CD4-positive, CD25-positive, alpha-beta regulatory T cell (primary cell): ENCODE data around the gene IMMP2L. TPM values are rescaled to one million over a fixed set of nuclear protein-coding genes. Genes with fewer than 3 reads are reported as not detected.

Experiments used
- ATAC-seq, 2 donors: fragments of 150-1000 bp; cut with Tn5 transposase; one replicate each; pipeline ENCODE4 v1.10.0; 2021; ENCODE audit warnings: low read depth in 2 of 2, moderate number of reproducible peaks in 2 of 2, moderate library complexity in 1 of 2
- DNase-seq, 3 donors: peaks; one replicate each; pipeline versions ENCODE4 v3.0.0 to v3.0.0-alpha.2; 2012 to 2022; ENCODE audit warnings: mixed read lengths in 1 of 3
- H3K27ac ChIP-seq: one replicate; pipeline ENCODE4 v1.7.0; 2013; ENCODE audit warnings: mild to moderate bottlenecking, low read length; ENCODE audit not compliant: insufficient read depth, poor library complexity, severe bottlenecking
- H3K27me3 ChIP-seq: one replicate; pipeline ENCODE4 v1.7.0; 2013; ENCODE audit warnings: low read length; ENCODE audit not compliant: control insufficient read depth, insufficient read depth
- H3K36me3 ChIP-seq: one replicate; pipeline ENCODE4 v1.7.0; 2013; ENCODE audit warnings: mild to moderate bottlenecking, low read length, moderate library complexity; ENCODE audit not compliant: control insufficient read depth, insufficient read depth
- H3K4me1 ChIP-seq: 2 replicates; pipeline ENCODE4 v1.7.0; 2013; ENCODE audit warnings: mild to moderate bottlenecking, low read length; ENCODE audit not compliant: insufficient read depth, control insufficient read depth, poor library complexity, severe bottlenecking
- H3K4me3 ChIP-seq: one replicate; pipeline ENCODE4 v1.7.0; 2013; ENCODE audit warnings: low read depth, mild to moderate bottlenecking, low read length, moderate library complexity
- H3K9me3 ChIP-seq, 2 experiments: 1 replicate in 1 of 2; 2 replicates in 1 of 2; pipeline ENCODE4 v1.7.0; 2013; ENCODE audit warnings: low read length in 2 of 2, mild to moderate bottlenecking in 1 of 2, moderate library complexity in 1 of 2; ENCODE audit not compliant: control insufficient read depth in 2 of 2
- H3K27ac Mint-ChIP-seq, 3 donors: one replicate each; pipeline ENCODE4 v1.8.0; 2020 to 2022; ENCODE audit warnings: mild to moderate bottlenecking in 3 of 3, mixed read lengths in 3 of 3, moderate library complexity in 2 of 3
- H3K27me3 Mint-ChIP-seq: one replicate; pipeline ENCODE4 v1.8.0; 2022; ENCODE audit warnings: mild to moderate bottlenecking, mixed read lengths
- H3K36me3 Mint-ChIP-seq: one replicate; pipeline ENCODE4 v1.8.0; 2020; ENCODE audit warnings: mixed read lengths
- H3K4me1 Mint-ChIP-seq, 4 donors: one replicate each; pipeline ENCODE4 v1.8.0; 2020 to 2022; ENCODE audit warnings: mixed read lengths in 4 of 4, mild to moderate bottlenecking in 1 of 4
- H3K4me3 Mint-ChIP-seq, 4 donors: one replicate each; pipeline ENCODE4 v1.8.0; 2020 to 2022; ENCODE audit warnings: mild to moderate bottlenecking in 4 of 4, mixed read lengths in 4 of 4, moderate library complexity in 3 of 4
- H3K9me3 Mint-ChIP-seq, 7 donors: one replicate each; pipeline ENCODE4 v1.8.0; 2020 to 2022; ENCODE audit warnings: mixed read lengths in 7 of 7, mild to moderate bottlenecking in 3 of 7, moderate library complexity in 2 of 7
- polyA plus RNA-seq, 4 donors: library from polyadenylated mRNA; unstranded; fragments of 300-500 nt; fragmentation: Illumina TruSeq; gene quantifications; one replicate each; pipeline ENCODE4 v1.2.3, GENCODE V29; 2021
- total RNA-seq: library from RNA; stranded (reverse); gene quantifications from one replicate; pipeline ENCODE4 v1.2.3, GENCODE V29; 2022

Gene IMMP2L
- total and polyA plus RNA-seq, 5 donors from 2014 or later, result 8.9 to 23.8 (median 17.1) TPM

- Mint-ChIP-seq H3K36me3 (no peaks in the 10 kb centered on the region), H3K4me1 (peaks cover 0 to 4% (median 0%) of the 10 kb centered on the region in 4 donors)
- H3K4me3 ChIP-seq, result no peak overlapping the region
These were observed 783.0 kb downstream of the IMMP2L start for GRCh38 chr7:110779339-110779738.

DNA sequence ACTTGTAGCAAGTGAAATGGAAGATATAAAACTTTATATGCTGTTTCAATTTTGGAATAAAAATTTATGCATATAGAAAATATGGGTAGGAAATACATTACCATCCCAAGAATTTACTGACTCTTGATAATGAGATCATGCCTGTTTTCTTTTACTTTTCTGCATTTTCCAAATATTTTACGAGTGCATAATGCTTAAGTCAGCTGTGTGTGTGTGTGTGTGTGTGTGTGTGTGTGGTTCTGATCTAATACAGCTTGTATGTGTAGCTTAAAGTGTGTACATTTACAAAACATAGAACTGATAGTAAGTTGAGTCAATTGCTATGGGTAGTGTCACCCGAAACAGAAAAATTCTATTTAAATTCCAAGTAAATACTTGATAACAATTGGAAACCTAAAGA is 787.2 kb downstream of the IMMP2L start:
- Histone ChIP-seq H3K27ac (no peak overlapping the region), H3K9me3 (no peaks in the 10 kb centered on the region), H3K4me3 (no peak overlapping the region), H3K27me3 (no peaks in the 10 kb centered on the region), H3K4me1 (no peaks in the 10 kb centered on the region), H3K36me3 (no peaks in the 10 kb centered on the region)
- Mint-ChIP-seq H3K27me3 (no peaks in the 10 kb centered on the region), H3K9me3 (no peaks in the 10 kb centered on the region), H3K27ac (no peak overlapping the region), H3K4me3 (no peak overlapping the region), H3K4me1 (no peaks in the 10 kb centered on the region), H3K36me3 (no peaks in the 10 kb centered on the region)
- no peak for DNase-seq
- no peak for ATAC-seq

More at GRCh38 chr7:110779339-110779738, 783.0 kb downstream of the IMMP2L start:
- H3K27ac Mint-ChIP-seq, result no peak overlapping the region
- no peak overlapping the region for H3K4me3 Mint-ChIP-seq
- Histone ChIP-seq H3K27me3 (no peaks in the 10 kb centered on the region), H3K9me3 (no peaks in the 10 kb centered on the region), H3K27ac (no peak overlapping the region), H3K4me1 (no peaks in the 10 kb centered on the region), H3K36me3 (no peaks in the 10 kb centered on the region)
- no peak for ATAC-seq
- no peaks in the 10 kb centered on the region for H3K27me3 Mint-ChIP-seq
- H3K9me3 Mint-ChIP-seq, result no peaks in the 10 kb centered on the region
- no peak for DNase-seq

DNA sequence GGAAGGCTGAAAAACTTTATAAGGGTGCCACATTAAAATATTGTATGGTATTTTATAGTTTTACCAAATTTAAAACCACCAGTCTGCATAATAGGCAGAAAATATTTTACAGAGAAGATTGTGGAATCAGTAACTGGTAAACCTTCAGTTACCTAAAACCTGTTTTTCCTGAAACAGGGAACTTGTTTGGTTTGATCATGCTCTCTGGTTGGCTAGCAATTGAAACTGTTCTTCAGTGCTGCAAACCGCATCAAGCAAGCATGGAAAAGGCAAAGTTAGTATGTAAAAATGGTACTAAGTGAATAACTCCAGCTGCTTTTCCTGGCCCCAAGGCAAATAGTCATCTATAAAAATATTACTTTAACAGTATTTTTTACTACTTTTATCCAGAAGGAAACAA is 788.2 kb downstream of the IMMP2L start:
- H3K27me3 Mint-ChIP-seq, result no peaks in the 10 kb centered on the region
- no peaks in the 10 kb centered on the region for H3K36me3 ChIP-seq
- no peaks in the 10 kb centered on the region for H3K4me1 ChIP-seq
- H3K4me3 ChIP-seq, result no peak overlapping the region
- H3K4me3 Mint-ChIP-seq, result no peak overlapping the region
- H3K4me1 Mint-ChIP-seq, result no peaks in the 10 kb centered on the region
- no peaks in the 10 kb centered on the region for H3K36me3 Mint-ChIP-seq
- H3K9me3 Mint-ChIP-seq, result peaks cover 0 to 1% (median 0%) of the 10 kb centered on the region in 7 donors
- DNase-seq, result no peak
- H3K27me3 ChIP-seq, result no peaks in the 10 kb centered on the region
- no peaks in the 10 kb centered on the region for H3K9me3 ChIP-seq
- no peak for ATAC-seq
- no peak overlapping the region for H3K27ac ChIP-seq
- H3K27ac Mint-ChIP-seq, result no peak overlapping the region

DNA sequence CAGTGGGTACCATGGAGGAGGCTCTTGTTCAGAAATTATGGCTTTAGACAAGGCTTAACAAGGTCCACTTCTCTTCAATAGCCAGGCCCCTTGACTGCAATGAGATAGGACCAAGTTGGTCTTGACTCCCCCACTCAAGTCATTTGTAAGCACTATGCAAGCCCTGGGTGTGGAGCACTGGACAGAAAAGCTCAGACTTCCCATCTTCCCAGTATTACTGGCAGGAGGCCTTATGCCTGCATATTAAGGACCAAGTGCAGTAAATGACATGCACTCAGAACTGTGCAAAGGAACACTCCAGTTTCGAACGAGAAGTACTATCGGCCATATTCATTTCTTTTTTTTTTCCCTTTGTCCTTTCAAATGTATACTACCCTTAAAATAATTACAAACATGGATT is 789.7 kb downstream of the IMMP2L start:
- H3K27me3 Mint-ChIP-seq, result no peaks in the 10 kb centered on the region
- Histone ChIP-seq H3K9me3 (no peaks in the 10 kb centered on the region), H3K4me3 (no peak overlapping the region), H3K36me3 (no peaks in the 10 kb centered on the region), H3K27me3 (no peaks in the 10 kb centered on the region), H3K4me1 (no peaks in the 10 kb centered on the region), H3K27ac (no peak overlapping the region)
- ATAC-seq (no peak), DNase-seq (no peak)
- no peaks in the 10 kb centered on the region for H3K36me3 Mint-ChIP-seq
- H3K4me3 Mint-ChIP-seq, result no peak overlapping the region
- no peaks in the 10 kb centered on the region for H3K4me1 Mint-ChIP-seq
- no peak overlapping the region for H3K27ac Mint-ChIP-seq
- peaks cover 0 to 2% (median 0%) of the 10 kb centered on the region in 7 donors for H3K9me3 Mint-ChIP-seq

DNA sequence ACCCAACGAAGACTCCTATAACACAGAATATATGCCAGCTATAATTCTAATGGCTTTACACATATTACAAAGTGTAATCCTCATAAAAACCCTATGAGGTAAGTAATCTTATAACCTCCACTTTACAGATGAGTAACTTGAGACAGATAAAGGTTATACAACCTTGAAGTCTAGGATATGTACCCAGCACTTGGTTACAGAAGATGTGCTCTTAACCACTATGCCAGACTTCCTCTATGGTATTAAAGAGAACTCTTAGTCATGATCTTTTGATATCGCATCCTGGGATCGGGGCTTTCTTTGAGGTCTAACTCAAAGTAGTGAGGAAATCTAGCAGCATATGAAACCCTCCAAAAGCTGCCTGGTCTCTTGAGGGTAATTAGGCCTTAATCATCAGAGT is 790.6 kb downstream of the IMMP2L start:
- Mint-ChIP-seq H3K4me1 (no peaks in the 10 kb centered on the region), H3K9me3 (peaks cover 0 to 2% (median 0%) of the 10 kb centered on the region in 7 donors), H3K27ac (no peak overlapping the region), H3K36me3 (no peaks in the 10 kb centered on the region), H3K27me3 (no peaks in the 10 kb centered on the region), H3K4me3 (no peak overlapping the region)
- no peaks in the 10 kb centered on the region for H3K27me3 ChIP-seq
- no peaks in the 10 kb centered on the region for H3K4me1 ChIP-seq
- ATAC-seq (no peak), DNase-seq (no peak)
- no peaks in the 10 kb centered on the region for H3K36me3 ChIP-seq
- H3K9me3 ChIP-seq, result no peaks in the 10 kb centered on the region
- no peak overlapping the region for H3K4me3 ChIP-seq
- no peak overlapping the region for H3K27ac ChIP-seq

DNA sequence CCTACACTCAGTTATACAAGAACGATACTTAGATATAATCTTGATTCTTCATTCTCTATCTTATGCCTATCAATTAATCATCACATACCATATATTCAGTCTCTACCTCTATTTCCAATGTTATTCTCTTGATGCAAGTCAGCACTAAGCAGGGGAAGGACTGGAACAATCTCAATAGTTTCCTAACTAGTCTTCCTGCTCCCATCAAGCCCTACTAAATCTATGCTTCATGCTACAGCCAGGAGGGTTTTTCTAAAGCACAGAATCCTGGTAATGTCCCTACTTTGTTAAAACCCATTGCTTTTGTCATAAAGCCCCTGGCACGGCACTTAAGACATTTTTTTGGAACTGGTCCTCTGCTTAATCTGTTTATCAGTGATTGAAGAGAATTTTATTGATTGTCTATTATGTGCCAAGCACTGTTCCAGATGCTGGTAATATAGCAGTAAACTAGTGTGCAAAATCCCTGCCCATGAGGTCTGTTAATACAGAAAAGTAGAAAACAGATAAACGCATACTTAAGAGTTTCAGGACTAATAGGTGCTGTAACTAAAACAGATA is 794.7 kb downstream of the IMMP2L start:
- Mint-ChIP-seq H3K4me3 (no peak overlapping the region), H3K27me3 (no peaks in the 10 kb centered on the region), H3K9me3 (peaks cover 0 to 2% (median 0%) of the 10 kb centered on the region in 7 donors), H3K27ac (peak overlapping the region in 1 of 3 donors; percentile 44), H3K4me1 (no peaks in the 10 kb centered on the region), H3K36me3 (no peaks in the 10 kb centered on the region)
- Histone ChIP-seq H3K4me3 (no peak overlapping the region), H3K36me3 (no peaks in the 10 kb centered on the region), H3K9me3 (no peaks in the 10 kb centered on the region), H3K27me3 (no peaks in the 10 kb centered on the region), H3K4me1 (no peaks in the 10 kb centered on the region), H3K27ac (no peak overlapping the region)
- DNase-seq (no peak), ATAC-seq (no peak)

GRCh38 chr7:110766864-110767263 is 795.4 kb downstream of the IMMP2L start:
- Histone ChIP-seq H3K27ac (no peak overlapping the region), H3K27me3 (no peaks in the 10 kb centered on the region), H3K4me3 (no peak overlapping the region), H3K9me3 (no peaks in the 10 kb centered on the region), H3K36me3 (no peaks in the 10 kb centered on the region), H3K4me1 (no peaks in the 10 kb centered on the region)
- no peaks in the 10 kb centered on the region for H3K36me3 Mint-ChIP-seq
- ATAC-seq (no peak), DNase-seq (no peak)
- no peaks in the 10 kb centered on the region for H3K27me3 Mint-ChIP-seq
- no peaks in the 10 kb centered on the region for H3K4me1 Mint-ChIP-seq
- no peak overlapping the region for H3K4me3 Mint-ChIP-seq
- H3K9me3 Mint-ChIP-seq, result peaks cover 0 to 2% (median 0%) of the 10 kb centered on the region in 7 donors
- H3K27ac Mint-ChIP-seq, result no peak overlapping the region

DNA sequence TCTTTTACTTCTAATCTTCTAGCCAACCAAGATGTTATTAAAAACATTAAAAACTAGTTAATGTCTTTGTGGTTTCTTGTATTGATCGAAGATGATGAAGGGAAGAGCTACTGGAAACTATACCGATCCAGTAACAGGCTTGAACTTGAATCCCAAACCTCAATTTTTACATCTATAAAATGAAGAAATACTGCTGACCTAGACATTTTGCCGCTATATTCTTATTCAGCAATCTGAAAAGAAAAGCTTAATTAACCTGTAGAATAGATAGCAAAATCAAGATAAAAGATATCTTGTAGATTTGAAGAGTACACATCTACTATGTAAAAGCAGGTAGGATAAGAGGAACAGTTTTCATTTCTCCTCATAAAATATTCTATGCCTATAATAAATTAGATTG is 797.4 kb downstream of the IMMP2L start:
- Histone ChIP-seq H3K4me3 (no peak overlapping the region), H3K27me3 (no peaks in the 10 kb centered on the region), H3K9me3 (no peaks in the 10 kb centered on the region), H3K4me1 (no peaks in the 10 kb centered on the region), H3K36me3 (no peaks in the 10 kb centered on the region), H3K27ac (no peak overlapping the region)
- DNase-seq (no peak), ATAC-seq (no peak)
- no peak overlapping the region for H3K4me3 Mint-ChIP-seq
- H3K27me3 Mint-ChIP-seq, result no peaks in the 10 kb centered on the region
- peaks cover 0 to 2% (median 0%) of the 10 kb centered on the region in 7 donors for H3K9me3 Mint-ChIP-seq
- H3K36me3 Mint-ChIP-seq, result no peaks in the 10 kb centered on the region
- H3K27ac Mint-ChIP-seq, result no peak overlapping the region
- H3K4me1 Mint-ChIP-seq, result no peaks in the 10 kb centered on the region
